C4-2B (cell line): Measurements from ENCODE around the gene SPC24.

Source experiments
- H3K27ac ChIP-seq: fragments of 450-650 bp; 2 replicates; pipeline ENCODE4 v1.5.1; 2017
- ZFX ChIP-seq: fragments of 450-650 bp; IDR thresholded peaks from 2 replicates; pipeline ENCODE4 v1.6.1; 2017
- TF ChIP-seq, protein P1 (sequence below): fragments of 450-650 bp; conservative IDR thresholded peaks from 2 replicates; pipeline ENCODE4 v1.5.1; 2017; ENCODE audit warnings: mild to moderate bottlenecking

The SPC24 gene

DNA sequence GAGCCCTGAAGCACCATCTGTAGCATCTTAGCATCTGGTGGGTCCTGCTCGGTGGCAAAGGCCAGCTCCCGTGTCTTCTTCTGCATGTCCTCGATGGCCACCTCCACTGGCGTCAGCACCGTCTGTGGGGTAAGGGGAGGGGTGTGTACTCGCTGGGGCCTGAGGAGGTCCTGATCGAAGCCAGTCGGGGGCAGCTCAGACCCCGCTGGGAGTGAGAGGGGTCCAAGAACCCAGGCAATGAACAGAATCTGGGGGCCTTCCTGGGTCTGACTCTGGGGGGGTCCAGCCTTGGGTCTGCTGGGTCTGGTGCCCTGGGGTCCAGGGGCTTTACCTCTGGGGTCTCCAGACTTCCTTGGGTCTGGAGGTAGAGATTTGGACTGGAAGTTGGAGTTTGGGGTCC lies 45.3 kb upstream of the SPC24 start:
- no peak overlapping the region for H3K27ac ChIP-seq
- no peak for TF ChIP-seq ZFX
- TF ChIP-seq, protein P1, sequence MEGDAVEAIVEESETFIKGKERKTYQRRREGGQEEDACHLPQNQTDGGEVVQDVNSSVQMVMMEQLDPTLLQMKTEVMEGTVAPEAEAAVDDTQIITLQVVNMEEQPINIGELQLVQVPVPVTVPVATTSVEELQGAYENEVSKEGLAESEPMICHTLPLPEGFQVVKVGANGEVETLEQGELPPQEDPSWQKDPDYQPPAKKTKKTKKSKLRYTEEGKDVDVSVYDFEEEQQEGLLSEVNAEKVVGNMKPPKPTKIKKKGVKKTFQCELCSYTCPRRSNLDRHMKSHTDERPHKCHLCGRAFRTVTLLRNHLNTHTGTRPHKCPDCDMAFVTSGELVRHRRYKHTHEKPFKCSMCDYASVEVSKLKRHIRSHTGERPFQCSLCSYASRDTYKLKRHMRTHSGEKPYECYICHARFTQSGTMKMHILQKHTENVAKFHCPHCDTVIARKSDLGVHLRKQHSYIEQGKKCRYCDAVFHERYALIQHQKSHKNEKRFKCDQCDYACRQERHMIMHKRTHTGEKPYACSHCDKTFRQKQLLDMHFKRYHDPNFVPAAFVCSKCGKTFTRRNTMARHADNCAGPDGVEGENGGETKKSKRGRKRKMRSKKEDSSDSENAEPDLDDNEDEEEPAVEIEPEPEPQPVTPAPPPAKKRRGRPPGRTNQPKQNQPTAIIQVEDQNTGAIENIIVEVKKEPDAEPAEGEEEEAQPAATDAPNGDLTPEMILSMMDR: no peak

- no peak for TF ChIP-seq ZFX
- TF ChIP-seq, protein P1: no peak
- no peak overlapping the region for H3K27ac ChIP-seq
These were observed 44.5 kb upstream of the SPC24 start for GRCh38 chr19:11200015-11200574.

DNA sequence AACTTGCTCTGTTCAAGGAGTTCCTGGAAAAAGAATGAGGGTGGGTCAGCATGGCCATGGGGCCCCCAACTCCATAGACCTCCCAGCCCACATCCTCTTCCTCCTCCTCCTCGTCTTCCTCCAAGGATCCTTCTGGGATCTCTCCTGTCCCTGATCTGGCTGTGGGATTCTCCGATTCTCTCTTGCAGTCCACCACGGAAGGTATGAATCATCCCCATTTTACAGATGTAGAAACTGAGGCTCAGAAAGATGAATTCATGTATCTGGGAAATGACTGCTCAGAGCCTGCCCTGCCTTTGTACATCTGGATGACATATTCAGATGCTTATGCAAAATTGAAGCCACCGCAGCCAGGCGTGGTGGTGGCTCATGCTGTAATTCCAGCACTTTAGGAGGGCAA lies 43.9 kb upstream of the SPC24 start:
- H3K27ac ChIP-seq: peak overlapping the region; percentile 85; the same call in 1 of the 2 replicates
- TF ChIP-seq ZFX: no peak
- TF ChIP-seq, protein P1: no peak

DNA sequence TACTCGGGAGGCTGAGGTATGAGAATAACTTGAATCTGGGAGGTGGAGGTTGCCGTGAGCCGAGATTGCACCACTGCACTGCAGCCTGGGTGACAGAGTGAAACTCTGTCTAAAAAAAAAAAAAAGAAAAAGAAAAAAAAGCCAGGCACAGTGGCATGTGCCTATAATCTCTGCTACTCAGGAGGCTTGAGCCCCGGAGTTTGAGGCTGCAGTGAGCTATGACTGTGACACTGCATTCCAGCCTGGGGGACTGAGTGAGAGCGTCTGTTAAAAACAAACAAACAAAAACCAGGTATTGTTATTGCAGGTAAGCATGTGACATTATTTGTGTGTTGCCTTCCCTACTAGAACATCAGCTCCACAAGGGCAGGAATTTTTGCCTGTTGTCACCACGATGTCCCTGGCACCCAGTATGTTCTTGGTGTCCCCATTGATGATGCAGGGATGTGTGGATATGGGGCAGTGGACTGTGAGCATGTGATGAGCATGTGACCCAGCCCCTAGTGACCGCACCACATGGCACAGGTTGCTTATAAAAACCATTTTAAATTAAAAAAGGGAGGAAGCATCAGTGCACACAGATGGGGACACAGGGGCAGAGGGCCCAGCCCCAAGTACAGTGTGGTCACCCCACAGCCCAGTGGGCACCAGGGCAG lies 43.3 kb upstream of the SPC24 start:
- TF ChIP-seq, protein P1: no peak
- TF ChIP-seq ZFX: no peak
- H3K27ac ChIP-seq: peak overlapping the region; percentile 85

GRCh38 chr19:11198175-11198534 lies 42.6 kb upstream of the SPC24 start:
- peak overlapping the region; percentile 85 for H3K27ac ChIP-seq
- TF ChIP-seq ZFX: 0 out of 2 replicates have a peak, but pooled peaks have one; percentile 19
- TF ChIP-seq, protein P1: no peak

DNA sequence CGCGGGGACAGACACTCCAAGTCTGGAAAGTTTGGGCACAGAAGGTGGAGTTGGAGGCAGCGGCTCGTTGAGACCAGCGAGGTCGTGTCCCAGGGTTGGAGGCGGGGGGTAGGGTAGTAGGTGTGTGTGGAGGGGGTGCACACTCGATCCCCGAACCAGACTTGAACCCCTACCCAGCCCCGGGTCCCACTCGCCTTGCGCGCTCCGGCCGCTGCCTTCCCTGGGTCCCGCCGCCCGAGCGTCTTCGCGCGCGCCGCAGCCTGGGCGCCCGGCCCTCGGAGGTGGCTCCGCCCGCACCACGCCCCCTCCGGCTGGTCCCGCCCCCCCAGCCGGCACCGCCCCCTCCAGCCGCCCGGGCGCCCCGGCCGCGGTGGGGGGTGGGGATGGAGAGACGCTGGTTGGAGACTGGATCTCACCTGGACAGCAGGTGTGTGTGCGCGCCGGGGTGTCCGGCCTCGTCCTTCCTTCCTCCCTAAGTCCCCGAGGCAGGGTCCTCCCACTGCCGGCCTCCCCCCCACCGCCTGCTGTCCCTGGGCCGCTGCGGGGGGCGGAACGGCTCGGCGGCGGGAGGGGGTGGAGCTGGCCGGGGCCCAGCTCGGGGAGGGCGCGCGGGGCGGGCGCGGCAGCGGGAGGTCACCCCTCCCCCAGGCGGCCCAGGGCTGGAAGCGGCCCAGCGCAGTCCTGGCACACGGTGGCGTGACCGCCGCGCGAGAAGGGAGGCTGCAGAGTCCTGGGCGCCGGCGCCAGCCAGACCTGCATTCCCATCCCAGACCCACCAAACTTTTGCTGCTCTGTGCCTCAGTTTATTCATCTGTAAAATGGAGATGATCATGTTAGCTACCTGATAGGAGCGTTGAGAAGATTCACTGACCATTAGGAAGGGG lies 42.0 kb upstream of the SPC24 start, which contains the start of gene KANK2:
TSS of gene KANK2 (minus strand) at position 255 of the 884 bp plus-strand sequence. CDS start 3,034 bp downstream, outside the sequence.
- peak within 1 kb of the TSS; percentile 85 for H3K27ac ChIP-seq
- TF ChIP-seq, protein P1: no peak
- peak; percentile 58; the same call in 1 of the 2 replicates for TF ChIP-seq ZFX
